ENCODE results near the gene TDRD5.

The TDRD5 gene

DNA sequence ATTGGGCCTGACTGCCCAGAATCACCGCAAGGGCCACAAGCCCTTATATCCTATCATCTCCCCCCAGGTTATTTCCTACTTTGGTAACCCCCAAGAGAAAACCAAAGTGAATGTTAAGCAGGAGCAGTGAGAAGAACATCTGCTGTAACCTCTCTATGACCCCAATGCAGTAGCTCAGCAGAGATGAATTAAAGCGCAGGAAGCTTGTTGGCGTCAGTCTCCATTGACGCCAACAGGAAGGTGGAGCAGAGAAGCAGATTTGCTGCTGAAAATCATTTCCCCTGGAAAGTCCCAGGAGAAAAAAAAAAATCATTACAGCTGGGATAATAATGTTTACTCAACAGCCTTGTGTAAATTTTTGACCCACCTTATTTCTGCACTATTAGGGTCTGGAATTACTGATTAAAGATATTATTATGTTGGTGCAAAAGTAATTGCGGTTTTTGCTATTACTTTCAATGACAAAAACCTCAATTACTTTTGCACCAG lies 118.3 kb downstream of the TDRD5 start:
- no peak overlapping the region for H2BK12ac ChIP-seq (ENCODE audit: low read length in 2 of 2)
- WGBS, result 81% methylated on average over 3 of the region's 5 CpGs
- no peak overlapping the region for H3K23ac ChIP-seq (ENCODE audit: low read length in 2 of 2)

DNA sequence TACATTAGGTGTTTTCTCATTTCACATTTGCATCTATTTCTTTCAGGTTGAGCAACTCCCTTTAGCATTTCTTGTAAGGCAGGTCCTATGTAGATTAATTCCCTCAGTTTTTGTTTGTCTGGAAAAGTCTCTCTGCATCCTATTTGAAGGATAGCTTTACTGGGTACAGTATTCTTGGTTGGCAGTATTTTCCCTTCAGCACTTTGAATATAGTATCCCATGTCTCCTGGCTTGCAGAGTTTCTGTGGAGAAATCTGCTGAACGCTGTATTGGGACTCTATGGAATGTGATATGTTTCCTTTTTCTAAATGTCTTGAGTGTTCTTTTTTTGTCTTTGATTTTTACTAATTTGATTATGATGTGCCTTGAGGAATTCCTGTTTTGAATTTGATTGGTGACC lies 122.5 kb downstream of the TDRD5 start:
- H2AK5ac ChIP-seq (ENCODE audit: low read length, severe bottlenecking), result no peak overlapping the region
- no peak overlapping the region for H3K14ac ChIP-seq (ENCODE audit: low read length in 2 of 2)
- H2BK15ac ChIP-seq (ENCODE audit: low read depth, poor library complexity, severe bottlenecking), result no peak overlapping the region
- no peak overlapping the region for H3K4ac ChIP-seq (ENCODE audit: low read depth in 1 of 2, low read length in 2 of 2)
- H2BK12ac ChIP-seq (ENCODE audit: low read length in 2 of 2), result no peak overlapping the region
- H3K79me1 ChIP-seq (replicated peaks; ENCODE audit: low read length, poor library complexity, severe bottlenecking), result no peaks in the 10 kb centered on the region
- no peak overlapping the region for H2BK5ac ChIP-seq (ENCODE audit: low read depth, low read length, poor library complexity, severe bottlenecking)
- no peak overlapping the region for H3K4me3 ChIP-seq (ENCODE audit: insufficient read depth in 1 of 2, low read depth in 1 of 2, low read length in 2 of 2)
- no peak overlapping the region for H2BK120ac ChIP-seq (ENCODE audit: low read depth, low read length)
- peaks cover 57% of the 10 kb centered on the region for H3K9me3 ChIP-seq (ENCODE audit: control insufficient read depth, low read length)
- no peak overlapping the region for H3K18ac ChIP-seq (ENCODE audit: low read depth in 1 of 2, low read length in 2 of 2)
- H3K9ac ChIP-seq (ENCODE audit: low read length), result no peak overlapping the region
- H2AFZ ChIP-seq (ENCODE audit: low read depth, low read length), result no peak overlapping the region
- 77% methylated on average over 1 of the region's 1 CpG for WGBS
- no peak overlapping the region for H4K8ac ChIP-seq (ENCODE audit: low read length)
- H3K4me1 ChIP-seq (ENCODE audit: control insufficient read depth, insufficient read depth, low read depth, low read length), result no peaks in the 10 kb centered on the region
- no peak overlapping the region for H3K27ac ChIP-seq (ENCODE audit: low read length, poor library complexity, severe bottlenecking)
- H3K4me2 ChIP-seq (ENCODE audit: low read length, poor library complexity, severe bottlenecking), result no peak overlapping the region
- H3K27me3 ChIP-seq (ENCODE audit: control insufficient read depth in 1 of 2, insufficient read depth in 1 of 2, low read length in 2 of 2), result no peaks in the 10 kb centered on the region
- no peaks in the 10 kb centered on the region for H3K36me3 ChIP-seq (ENCODE audit: control insufficient read depth in 1 of 2, insufficient read depth in 2 of 2, low read depth in 1 of 2, low read length in 2 of 2)
- H4K91ac ChIP-seq (ENCODE audit: low read length), result no peak overlapping the region
- H3K23ac ChIP-seq (ENCODE audit: low read length in 2 of 2), result no peak overlapping the region
- no peak for DNase-seq

More for the DNA sequence above, 118.3 kb downstream of the TDRD5 start:
- Histone ChIP-seq H2AFZ (ENCODE audit: low read depth, low read length) (no peak overlapping the region), H3K9me3 (ENCODE audit: control insufficient read depth, low read length) (peaks cover 19% of the 10 kb centered on the region), H3K4ac (ENCODE audit: low read depth in 1 of 2, low read length in 2 of 2) (no peak overlapping the region), H2BK5ac (ENCODE audit: low read depth, low read length, poor library complexity, severe bottlenecking) (no peak overlapping the region), H3K18ac (ENCODE audit: low read depth in 1 of 2, low read length in 2 of 2) (no peak overlapping the region), H2BK15ac (ENCODE audit: low read depth, poor library complexity, severe bottlenecking) (no peak overlapping the region), H3K27me3 (ENCODE audit: control insufficient read depth in 1 of 2, insufficient read depth in 1 of 2, low read length in 2 of 2) (peaks cover 5 to 7% of the 10 kb centered on the region in 2 experiments), H3K14ac (ENCODE audit: low read length in 2 of 2) (no peak overlapping the region), H3K4me3 (ENCODE audit: insufficient read depth in 1 of 2, low read depth in 1 of 2, low read length in 2 of 2) (no peak overlapping the region), H3K27ac (ENCODE audit: low read length, poor library complexity, severe bottlenecking) (no peak overlapping the region), H3K79me1 (replicated peaks; ENCODE audit: low read length, poor library complexity, severe bottlenecking) (no peaks in the 10 kb centered on the region), H3K4me2 (ENCODE audit: low read length, poor library complexity, severe bottlenecking) (no peak overlapping the region), H4K8ac (ENCODE audit: low read length) (no peak overlapping the region), H2BK120ac (ENCODE audit: low read depth, low read length) (no peak overlapping the region), H3K4me1 (ENCODE audit: control insufficient read depth, insufficient read depth, low read depth, low read length) (no peaks in the 10 kb centered on the region), H3K9ac (ENCODE audit: low read length) (no peak overlapping the region), H4K91ac (ENCODE audit: low read length) (no peak overlapping the region), H2AK5ac (ENCODE audit: low read length, severe bottlenecking) (no peak overlapping the region), H3K36me3 (ENCODE audit: control insufficient read depth in 1 of 2, insufficient read depth in 2 of 2, low read depth in 1 of 2, low read length in 2 of 2) (no peaks in the 10 kb centered on the region)
- DNase-seq, result no peak

DNA sequence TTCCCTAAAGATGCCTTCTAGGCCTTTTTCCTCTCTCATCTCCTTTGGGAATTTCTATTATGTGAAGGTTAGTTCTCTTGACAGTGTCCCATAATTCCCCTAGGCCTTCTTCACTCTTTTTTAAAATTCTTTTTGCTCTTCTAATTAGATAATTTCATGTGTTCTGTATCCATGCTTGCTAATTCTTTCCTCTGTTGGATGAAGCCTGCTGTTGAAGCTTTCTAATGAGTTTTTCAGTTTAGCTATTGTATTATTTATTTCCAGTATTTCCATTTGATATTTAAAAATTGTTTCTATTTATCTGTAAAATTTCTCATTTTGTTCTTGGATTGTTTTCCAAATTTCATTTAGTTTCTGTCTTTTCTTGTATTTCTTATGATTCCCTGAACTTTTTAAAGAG lies 123.0 kb downstream of the TDRD5 start:
- H2BK15ac ChIP-seq (ENCODE audit: low read depth, poor library complexity, severe bottlenecking), result no peak overlapping the region
- no peak overlapping the region for H3K4me3 ChIP-seq (ENCODE audit: insufficient read depth in 1 of 2, low read depth in 1 of 2, low read length in 2 of 2)
- no peak overlapping the region for H2BK5ac ChIP-seq (ENCODE audit: low read depth, low read length, poor library complexity, severe bottlenecking)
- no peak overlapping the region for H3K14ac ChIP-seq (ENCODE audit: low read length in 2 of 2)
- no peak overlapping the region for H2AFZ ChIP-seq (ENCODE audit: low read depth, low read length)
- no peak overlapping the region for H4K91ac ChIP-seq (ENCODE audit: low read length)
- H3K4ac ChIP-seq (ENCODE audit: low read depth in 1 of 2, low read length in 2 of 2), result no peak overlapping the region
- no peaks in the 10 kb centered on the region for H3K36me3 ChIP-seq (ENCODE audit: control insufficient read depth in 1 of 2, insufficient read depth in 2 of 2, low read depth in 1 of 2, low read length in 2 of 2)
- H2AK5ac ChIP-seq (ENCODE audit: low read length, severe bottlenecking), result no peak overlapping the region
- H3K79me1 ChIP-seq (replicated peaks; ENCODE audit: low read length, poor library complexity, severe bottlenecking), result no peaks in the 10 kb centered on the region
- H3K27ac ChIP-seq (ENCODE audit: low read length, poor library complexity, severe bottlenecking), result no peak overlapping the region
- no peak overlapping the region for H2BK120ac ChIP-seq (ENCODE audit: low read depth, low read length)
- H3K18ac ChIP-seq (ENCODE audit: low read depth in 1 of 2, low read length in 2 of 2), result no peak overlapping the region
- no peak overlapping the region for H3K23ac ChIP-seq (ENCODE audit: low read length in 2 of 2)
- no peak overlapping the region for H4K8ac ChIP-seq (ENCODE audit: low read length)
- no peaks in the 10 kb centered on the region for H3K4me1 ChIP-seq (ENCODE audit: control insufficient read depth, insufficient read depth, low read depth, low read length)
- H3K9me3 ChIP-seq (ENCODE audit: control insufficient read depth, low read length), result peaks cover 62% of the 10 kb centered on the region
- H2BK12ac ChIP-seq (ENCODE audit: low read length in 2 of 2), result no peak overlapping the region
- H3K27me3 ChIP-seq (ENCODE audit: control insufficient read depth in 1 of 2, insufficient read depth in 1 of 2, low read length in 2 of 2), result no peaks in the 10 kb centered on the region
- H3K9ac ChIP-seq (ENCODE audit: low read length), result no peak overlapping the region
- no peak for DNase-seq
- H3K4me2 ChIP-seq (ENCODE audit: low read length, poor library complexity, severe bottlenecking), result no peak overlapping the region

DNA sequence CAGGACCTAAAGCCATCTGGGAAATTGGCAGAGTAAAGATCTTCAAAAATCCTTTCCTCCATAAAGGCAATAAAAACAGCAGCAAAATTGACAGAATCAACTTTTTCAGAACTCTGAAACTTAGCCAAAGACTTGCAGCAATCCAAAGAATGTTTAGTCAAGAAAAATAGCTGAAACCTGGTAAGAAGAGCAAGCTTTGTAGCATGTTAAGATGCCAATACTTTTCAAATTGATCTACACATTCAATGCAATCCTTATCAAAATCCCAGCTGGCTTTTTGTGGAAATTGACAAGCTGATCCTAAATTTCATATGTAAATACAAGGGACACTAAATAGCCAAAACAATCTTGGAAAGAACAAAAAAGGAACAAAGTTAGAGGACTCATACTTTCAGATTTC lies 127.6 kb downstream of the TDRD5 start:
- no peak overlapping the region for H2BK12ac ChIP-seq (ENCODE audit: low read length in 2 of 2)
- no peak overlapping the region for H2AK5ac ChIP-seq (ENCODE audit: low read length, severe bottlenecking)
- no peak overlapping the region for H2BK5ac ChIP-seq (ENCODE audit: low read depth, low read length, poor library complexity, severe bottlenecking)
- no peak overlapping the region for H3K4ac ChIP-seq (ENCODE audit: low read depth in 1 of 2, low read length in 2 of 2)
- H3K4me2 ChIP-seq (ENCODE audit: low read length, poor library complexity, severe bottlenecking), result no peak overlapping the region
- H2AFZ ChIP-seq (ENCODE audit: low read depth, low read length), result no peak overlapping the region
- no peaks in the 10 kb centered on the region for H3K4me1 ChIP-seq (ENCODE audit: control insufficient read depth, insufficient read depth, low read depth, low read length)
- no peak overlapping the region for H3K27ac ChIP-seq (ENCODE audit: low read length, poor library complexity, severe bottlenecking)
- peaks cover 83% of the 10 kb centered on the region for H3K9me3 ChIP-seq (ENCODE audit: control insufficient read depth, low read length)
- H3K18ac ChIP-seq (ENCODE audit: low read depth in 1 of 2, low read length in 2 of 2), result no peak overlapping the region
- H3K27me3 ChIP-seq (ENCODE audit: control insufficient read depth in 1 of 2, insufficient read depth in 1 of 2, low read length in 2 of 2), result no peaks in the 10 kb centered on the region
- H2BK120ac ChIP-seq (ENCODE audit: low read depth, low read length), result no peak overlapping the region
- H3K4me3 ChIP-seq (ENCODE audit: insufficient read depth in 1 of 2, low read depth in 1 of 2, low read length in 2 of 2), result no peak overlapping the region
- DNase-seq, result no peak
- no peak overlapping the region for H4K8ac ChIP-seq (ENCODE audit: low read length)
- no peak overlapping the region for H3K9ac ChIP-seq (ENCODE audit: low read length)
- no peaks in the 10 kb centered on the region for H3K36me3 ChIP-seq (ENCODE audit: control insufficient read depth in 1 of 2, insufficient read depth in 2 of 2, low read depth in 1 of 2, low read length in 2 of 2)
- no peaks in the 10 kb centered on the region for H3K79me1 ChIP-seq (replicated peaks; ENCODE audit: low read length, poor library complexity, severe bottlenecking)
- H3K23ac ChIP-seq (ENCODE audit: low read length in 2 of 2), result no peak overlapping the region
- no peak overlapping the region for H3K14ac ChIP-seq (ENCODE audit: low read length in 2 of 2)
- H2BK15ac ChIP-seq (ENCODE audit: low read depth, poor library complexity, severe bottlenecking), result no peak overlapping the region
- H4K91ac ChIP-seq (ENCODE audit: low read length), result no peak overlapping the region
